ENCODE measurements around the gene ZNF716. TPM values are rescaled to one million over a fixed set of nuclear protein-coding genes. Genes with fewer than 3 reads are reported as not detected.

The ZNF716 gene
- total RNA-seq, 2 donors from 2014 or later = not detected

DNA sequence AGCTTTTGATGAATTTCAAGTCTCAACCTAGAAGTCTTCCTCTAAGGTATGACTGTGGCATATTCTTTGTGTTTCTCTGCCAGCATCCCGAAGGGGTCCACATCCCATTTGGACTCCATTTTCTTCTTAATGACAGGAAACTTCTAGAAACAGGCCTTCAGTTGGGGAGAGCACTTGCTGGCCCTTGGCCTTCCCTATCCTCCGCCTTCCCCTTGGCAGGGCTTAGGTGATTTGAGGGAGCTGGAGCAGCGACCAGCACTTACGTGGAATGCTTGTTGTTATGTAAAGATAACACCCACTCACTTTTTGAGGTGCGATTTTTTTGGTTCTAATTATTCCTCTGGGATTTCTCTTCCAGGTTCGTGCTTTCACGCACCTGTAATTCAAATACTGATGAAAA, 42.9 kb upstream of the ZNF716 start:
- TF ChIP-seq CTCF (IDR thresholded peaks at IDR 0.05) = no peak
- Histone ChIP-seq H3K27me3 (no peaks in the 10 kb centered on the region), H3K27ac (no peak overlapping the region), H3K9me3 (no peaks in the 10 kb centered on the region), H3K4me1 (no peaks in the 10 kb centered on the region), H3K36me3 (no peaks in the 10 kb centered on the region), H3K4me3 (no peak overlapping the region)
- peak; percentile 26 for DNase-seq (ENCODE audit: low spot score)

DNA sequence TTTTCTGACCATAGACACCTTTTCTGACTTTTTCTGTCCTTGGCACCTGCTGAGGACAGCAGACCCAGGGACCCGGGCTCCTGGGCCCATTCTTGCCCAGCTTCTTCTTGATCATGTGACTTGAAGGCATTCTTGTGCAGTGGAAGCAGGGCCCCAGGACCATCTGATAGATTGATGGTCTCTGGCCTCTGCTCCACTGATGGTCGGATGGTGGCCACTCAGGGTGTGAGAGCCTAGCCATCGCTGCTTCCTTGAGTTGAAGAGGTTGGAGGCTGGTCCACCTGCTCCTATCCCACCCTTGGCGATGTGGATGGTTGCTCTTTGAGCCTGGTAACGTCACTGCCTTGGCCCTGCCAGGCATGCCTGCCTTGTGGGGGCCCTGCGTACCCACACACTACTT, 37.8 kb upstream of the ZNF716 start:
- Histone ChIP-seq H3K36me3 (no peaks in the 10 kb centered on the region), H3K4me1 (no peaks in the 10 kb centered on the region), H3K27ac (no peak overlapping the region), H3K9me3 (no peaks in the 10 kb centered on the region), H3K4me3 (no peak overlapping the region), H3K27me3 (no peaks in the 10 kb centered on the region)
- TF ChIP-seq CTCF (IDR thresholded peaks at IDR 0.05) = no peak
- no peak for DNase-seq (ENCODE audit: low spot score)

- Histone ChIP-seq H3K4me3 (no peak overlapping the region), H3K27me3 (no peaks in the 10 kb centered on the region), H3K4me1 (no peaks in the 10 kb centered on the region), H3K27ac (no peak overlapping the region), H3K9me3 (no peaks in the 10 kb centered on the region), H3K36me3 (no peaks in the 10 kb centered on the region)
- no peak for DNase-seq (ENCODE audit: low spot score)
- no peak for TF ChIP-seq CTCF (IDR thresholded peaks at IDR 0.05)
Measured at GRCh38 chr7:57412618-57413017, 37.4 kb upstream of the ZNF716 start.

DNA sequence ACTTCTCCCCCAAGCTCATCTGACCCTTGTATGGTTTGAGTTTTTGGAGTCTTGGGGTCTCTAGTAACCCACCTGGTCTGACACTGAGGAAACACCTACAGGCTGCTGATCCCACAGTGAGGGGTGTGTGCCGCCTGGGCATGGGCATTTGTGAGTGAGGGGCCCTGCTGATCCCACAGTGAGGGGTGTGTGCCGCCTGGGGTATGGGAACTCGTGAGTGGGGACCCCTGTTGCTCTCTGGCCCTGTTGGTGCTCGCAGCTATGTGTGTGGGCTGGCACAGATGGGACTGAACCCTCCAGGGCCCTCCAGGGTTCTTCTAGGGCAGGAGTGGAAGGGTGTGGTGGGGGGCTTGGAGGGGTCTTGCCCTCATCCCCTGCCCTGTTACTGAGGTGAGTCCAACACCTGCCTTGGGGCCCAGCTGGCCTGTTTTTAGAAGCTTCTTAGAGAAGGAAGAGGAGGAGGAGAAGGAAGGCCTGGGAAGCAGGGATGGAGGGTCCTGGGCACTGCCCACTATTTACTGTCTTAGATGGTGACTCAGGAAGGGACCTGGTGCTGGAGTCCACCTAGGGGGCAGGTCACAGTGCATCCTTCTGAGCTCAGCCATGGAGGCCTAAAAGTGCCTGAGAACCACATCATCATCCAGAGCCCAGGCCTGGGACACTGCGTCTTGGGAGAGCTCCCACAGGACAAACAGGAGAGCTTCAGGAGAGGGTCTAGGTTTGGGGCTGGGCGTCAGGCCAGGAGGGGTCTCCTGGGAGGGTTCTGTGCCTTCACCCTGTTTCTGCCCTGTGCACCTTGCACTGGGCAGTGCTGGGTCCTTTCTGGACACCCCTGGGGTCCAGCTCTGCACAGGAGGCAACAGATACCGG, 36.2 kb upstream of the ZNF716 start:
- Histone ChIP-seq H3K4me3 (no peak overlapping the region), H3K4me1 (no peaks in the 10 kb centered on the region), H3K9me3 (no peaks in the 10 kb centered on the region), H3K27me3 (no peaks in the 10 kb centered on the region), H3K27ac (no peak overlapping the region), H3K36me3 (no peaks in the 10 kb centered on the region)
- no peak for TF ChIP-seq CTCF (IDR thresholded peaks at IDR 0.05)
- no peak for DNase-seq (ENCODE audit: low spot score)

GRCh38 chr7:57414415-57414814, 35.6 kb upstream of the ZNF716 start:
- Histone ChIP-seq H3K4me1 (no peaks in the 10 kb centered on the region), H3K27ac (no peak overlapping the region), H3K9me3 (no peaks in the 10 kb centered on the region), H3K4me3 (no peak overlapping the region), H3K36me3 (no peaks in the 10 kb centered on the region), H3K27me3 (no peaks in the 10 kb centered on the region)
- TF ChIP-seq CTCF (IDR thresholded peaks at IDR 0.05) = no peak
- DNase-seq (ENCODE audit: low spot score) = no peak

GRCh38 chr7:57414852-57415251, 35.1 kb upstream of the ZNF716 start:
- no peak overlapping the region for H3K27ac ChIP-seq
- DNase-seq (ENCODE audit: low spot score) = no peak
- no peaks in the 10 kb centered on the region for H3K27me3 ChIP-seq
- no peaks in the 10 kb centered on the region for H3K4me1 ChIP-seq
- no peaks in the 10 kb centered on the region for H3K36me3 ChIP-seq
- H3K4me3 ChIP-seq = no peak overlapping the region
- TF ChIP-seq CTCF (IDR thresholded peaks at IDR 0.05) = no peak
- H3K9me3 ChIP-seq = no peaks in the 10 kb centered on the region
